Tibial nerve (tissue), 4 donors: Measurements from ENCODE around the gene YWHAQ. TPM values are rescaled to one million over a fixed set of nuclear protein-coding genes. Genes with fewer than 3 reads are reported as not detected.
A peak's percentile ranks its signal among the peaks of the same experiment; 100 is the strongest.

Experiments used
- DNase-seq, 2 donors: peaks; one replicate each; pipeline ENCODE4 v3.0.0-alpha.2; 2019; ENCODE audit warnings: low spot score in 2 of 2
- H3K27ac ChIP-seq, 4 donors: fragments of 200-600 bp; sonication (generic) in 3 of 4; one replicate each; pipeline ENCODE4 v1.5.1; 2017 to 2019; ENCODE audit warnings: mild to moderate bottlenecking in 1 of 4
- H3K27me3 ChIP-seq, 2 donors: fragments of 200-600 bp; sonication (generic) in 1 of 2; one replicate each; pipeline versions ENCODE4 v1.5.1 to v1.6.0; 2017 to 2019
- H3K36me3 ChIP-seq, 3 donors: fragments of 200-600 bp; sonication (generic); one replicate each; pipeline ENCODE4 v1.5.1; 2018 to 2019
- H3K4me1 ChIP-seq, 4 donors: fragments of 200-600 bp; sonication (generic) in 3 of 4; one replicate each; pipeline ENCODE4 v1.5.1; 2017 to 2019
- H3K4me3 ChIP-seq, 4 donors: fragments of 200-600 bp; sonication (generic) in 3 of 4; one replicate each; pipeline ENCODE4 v1.5.1; 2017 to 2019; ENCODE audit warnings: mild to moderate bottlenecking in 1 of 4, moderate library complexity in 1 of 4
- H3K9me3 ChIP-seq, 4 donors: fragments of 200-600 bp; sonication (generic) in 3 of 4; one replicate each; pipeline ENCODE4 v1.5.1; 2017 to 2019
- EP300 ChIP-seq, 2 donors: sonication (generic); formaldehyde crosslinking; IDR thresholded peaks; one replicate each; pipeline ENCODE4 v1.6.1; 2017; ENCODE audit warnings: antibody characterized with exemption in 2 of 2, mild to moderate bottlenecking in 1 of 2
- POLR2A ChIP-seq, 2 donors: fragments of 450-650 bp; IDR thresholded peaks; one replicate each; pipeline ENCODE4 v1.6.1; 2017; ENCODE audit warnings: antibody characterized with exemption in 2 of 2, mild to moderate bottlenecking in 2 of 2, moderate library complexity in 2 of 2
- WGBS, 2 donors: methylation state at CpG; one replicate each; pipeline ENCODE4 v1.1.5; 2018; 5-methylcytosine and 5-hydroxymethylcytosine counted together
- total RNA-seq, 4 donors: library from RNA; depleted of rRNA; stranded (reverse); fragments of >200 nt; gene quantifications; one replicate each; pipeline ENCODE4 v1.1.0, GENCODE V29; 2016
- TF ChIP-seq, protein P1 (sequence below), 5 experiments: fragments of 200-600 bp in 3 of 5; fragments of 450-650 bp in 2 of 5; sonication (generic) in 3 of 5; IDR thresholded peaks; one replicate each; pipeline ENCODE4 v1.5.1; 2016 to 2019; ENCODE audit warnings: antibody characterized with exemption in 5 of 5, mild to moderate bottlenecking in 3 of 5, moderate library complexity in 2 of 5

The YWHAQ gene
- 100 to 1,000 TPM; 166 to 213 (median 185) TPM for total RNA-seq

DNA sequence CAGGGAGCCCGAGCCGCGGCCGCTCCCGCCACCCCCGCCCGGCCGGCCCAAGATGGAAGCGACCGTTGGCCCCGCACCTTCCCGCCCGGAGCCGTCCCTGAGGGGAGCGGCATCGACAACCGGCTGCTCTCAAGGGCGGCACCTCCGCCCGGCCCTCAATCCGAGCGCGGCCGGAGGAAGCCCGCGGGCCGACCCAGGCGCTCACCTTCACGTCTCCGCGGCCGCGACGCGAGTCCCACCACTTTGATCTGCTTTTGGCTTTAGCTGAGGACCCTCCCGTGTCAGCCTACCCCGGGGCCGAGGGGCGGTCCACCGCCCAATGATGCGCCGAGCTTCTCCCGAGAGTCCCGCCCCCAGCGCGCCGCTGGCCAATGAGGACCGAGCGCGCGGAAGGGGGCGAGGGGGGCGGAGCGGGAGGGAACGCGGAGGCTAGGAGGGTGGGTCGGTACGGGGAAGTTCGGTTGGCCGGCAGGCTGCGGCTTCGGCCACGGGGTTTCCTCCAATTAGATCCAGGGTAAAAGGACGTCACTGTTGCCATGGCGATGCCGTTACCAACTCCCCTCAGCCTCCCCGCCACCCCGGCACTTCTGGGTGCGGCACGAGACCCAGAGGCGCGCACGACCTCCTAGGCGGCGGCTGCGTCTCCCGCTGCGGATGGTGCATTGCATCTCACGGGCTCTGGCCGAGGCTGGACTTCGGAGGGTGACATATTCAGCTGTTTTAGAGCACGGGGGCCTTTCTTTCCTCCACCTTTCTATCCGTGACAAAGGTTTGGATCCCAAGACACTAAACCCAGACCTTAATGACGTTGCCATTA lies at the start of gene YWHAQ:
YWHAQ (minus strand) TSS at position 262 of the 817 bp plus-strand sequence. CDS start 545 bp downstream, outside the sequence.
- H3K9me3 ChIP-seq = no peaks in the 10 kb centered on the region
- WGBS, 2 donors = 1 to 2% methylated on average over 33 to 61 of the region's 84 CpGs
- TF ChIP-seq, protein P1, sequence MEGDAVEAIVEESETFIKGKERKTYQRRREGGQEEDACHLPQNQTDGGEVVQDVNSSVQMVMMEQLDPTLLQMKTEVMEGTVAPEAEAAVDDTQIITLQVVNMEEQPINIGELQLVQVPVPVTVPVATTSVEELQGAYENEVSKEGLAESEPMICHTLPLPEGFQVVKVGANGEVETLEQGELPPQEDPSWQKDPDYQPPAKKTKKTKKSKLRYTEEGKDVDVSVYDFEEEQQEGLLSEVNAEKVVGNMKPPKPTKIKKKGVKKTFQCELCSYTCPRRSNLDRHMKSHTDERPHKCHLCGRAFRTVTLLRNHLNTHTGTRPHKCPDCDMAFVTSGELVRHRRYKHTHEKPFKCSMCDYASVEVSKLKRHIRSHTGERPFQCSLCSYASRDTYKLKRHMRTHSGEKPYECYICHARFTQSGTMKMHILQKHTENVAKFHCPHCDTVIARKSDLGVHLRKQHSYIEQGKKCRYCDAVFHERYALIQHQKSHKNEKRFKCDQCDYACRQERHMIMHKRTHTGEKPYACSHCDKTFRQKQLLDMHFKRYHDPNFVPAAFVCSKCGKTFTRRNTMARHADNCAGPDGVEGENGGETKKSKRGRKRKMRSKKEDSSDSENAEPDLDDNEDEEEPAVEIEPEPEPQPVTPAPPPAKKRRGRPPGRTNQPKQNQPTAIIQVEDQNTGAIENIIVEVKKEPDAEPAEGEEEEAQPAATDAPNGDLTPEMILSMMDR (IDR thresholded peaks at IDR 0.05) = peak in 2 of 5 experiments; percentile 40 to 45
- TF ChIP-seq POLR2A (IDR thresholded peaks at IDR 0.05) = peak; percentile 95
- TF ChIP-seq EP300 (IDR thresholded peaks at IDR 0.05) = peak; percentile 97 to 99

DNA sequence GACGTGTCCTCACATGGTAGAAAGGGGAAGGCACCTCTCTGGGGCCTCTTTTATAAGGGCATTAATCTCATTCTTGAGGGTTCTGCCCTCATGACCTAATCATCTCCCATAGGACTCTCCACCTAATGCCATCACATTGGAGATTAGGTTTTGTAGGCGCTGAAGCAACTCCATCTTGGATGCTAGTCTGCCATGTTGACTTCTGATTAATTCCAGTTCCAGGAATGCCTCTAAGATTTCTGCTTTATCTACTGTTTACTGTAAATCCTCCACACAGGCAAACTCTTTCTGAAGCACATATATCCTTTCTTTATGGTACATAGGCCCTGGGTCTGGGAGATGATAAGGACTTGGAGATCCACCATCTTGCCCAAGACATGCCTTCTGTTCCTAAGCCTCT lies 49.3 kb upstream of the YWHAQ start:
- Histone ChIP-seq H3K27me3 (no peaks in the 10 kb centered on the region), H3K4me3 (no peak overlapping the region), H3K9me3 (no peaks in the 10 kb centered on the region), H3K4me1 (peaks cover 0 to 15% (median 3%) of the 10 kb centered on the region in 4 donors), H3K27ac (no peak overlapping the region), H3K36me3 (no peaks in the 10 kb centered on the region)
- WGBS, 2 donors = 98 to 100% methylated on average over 2 of the region's 2 CpGs
- no peak for DNase-seq
- TF ChIP-seq EP300 (IDR thresholded peaks at IDR 0.05) (no peak), POLR2A (IDR thresholded peaks at IDR 0.05) (no peak)
- TF ChIP-seq, protein P1 (IDR thresholded peaks at IDR 0.05) = no peak

More for the DNA sequence above, at the start of gene YWHAQ:
- no peaks in the 10 kb centered on the region for H3K36me3 ChIP-seq
- peaks cover 0 to 55% (median 27%) of the 10 kb centered on the region in 4 donors for H3K4me1 ChIP-seq
- H3K27me3 ChIP-seq = no peaks in the 10 kb centered on the region
- H3K27ac ChIP-seq = peak within 1 kb of the TSS; percentile 89 to 99 (median 95)
- peak; percentile 97 to 99 for DNase-seq
- H3K4me3 ChIP-seq = peak within 1 kb of the TSS; percentile 73 to 89 (median 74)

DNA sequence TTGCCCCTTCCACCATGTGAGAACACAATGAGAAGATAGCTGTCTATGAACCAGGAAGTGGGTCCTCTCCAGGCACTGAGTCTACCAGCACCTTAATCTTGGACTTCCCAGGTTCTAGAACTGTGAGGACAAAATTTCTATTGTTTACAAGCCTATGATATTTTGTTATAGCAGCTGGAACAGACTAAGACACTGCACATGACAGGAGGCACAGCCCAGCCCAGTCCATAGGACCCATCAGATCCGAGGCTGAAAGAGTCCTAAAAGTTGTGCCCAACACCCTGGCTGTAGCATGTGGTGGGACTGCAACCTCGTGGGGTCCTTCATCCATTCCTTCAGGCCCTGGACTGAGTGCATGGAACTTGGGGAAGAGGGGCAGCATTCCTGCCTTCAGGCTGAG lies 48.4 kb upstream of the YWHAQ start:
- Histone ChIP-seq H3K4me1 (peaks cover 0 to 15% (median 3%) of the 10 kb centered on the region in 4 donors), H3K27me3 (no peaks in the 10 kb centered on the region), H3K4me3 (no peak overlapping the region), H3K27ac (no peak overlapping the region), H3K36me3 (no peaks in the 10 kb centered on the region), H3K9me3 (no peaks in the 10 kb centered on the region)
- TF ChIP-seq EP300 (IDR thresholded peaks at IDR 0.05) (no peak), POLR2A (IDR thresholded peaks at IDR 0.05) (no peak)
- TF ChIP-seq, protein P1 (IDR thresholded peaks at IDR 0.05) = no peak
- DNase-seq = no peak
- WGBS, 2 donors = 83 to 89% methylated on average over 2 of the region's 2 CpGs

DNA sequence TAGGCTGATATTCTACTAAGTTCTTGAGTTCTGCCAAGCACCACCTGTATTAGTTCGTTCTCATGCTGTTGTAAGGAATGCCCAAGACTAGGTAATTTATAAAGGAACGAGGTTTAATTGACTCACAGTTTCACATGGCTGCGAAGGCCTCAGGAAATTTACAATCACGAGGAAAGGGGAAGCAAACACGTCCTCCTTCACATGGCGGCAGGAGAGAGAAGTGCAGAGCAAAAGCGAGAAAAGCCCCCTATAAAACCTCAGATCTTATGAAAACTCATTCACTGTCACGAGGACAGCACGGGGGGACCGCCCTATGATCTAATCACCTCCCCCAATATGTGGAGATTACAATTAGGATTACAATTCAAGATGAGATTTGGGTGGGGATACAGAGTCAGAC lies 47.7 kb upstream of the YWHAQ start:
- H3K4me3 ChIP-seq = no peak overlapping the region
- H3K27me3 ChIP-seq = no peaks in the 10 kb centered on the region
- no peak overlapping the region for H3K27ac ChIP-seq
- H3K36me3 ChIP-seq = no peaks in the 10 kb centered on the region
- DNase-seq = no peak
- TF ChIP-seq, protein P1 (IDR thresholded peaks at IDR 0.05) = no peak
- TF ChIP-seq POLR2A (IDR thresholded peaks at IDR 0.05) (no peak), EP300 (IDR thresholded peaks at IDR 0.05) (no peak)
- H3K9me3 ChIP-seq = no peaks in the 10 kb centered on the region
- WGBS, 2 donors = 87 to 89% methylated on average over 10 of the region's 10 CpGs
- peaks cover 0 to 15% (median 3%) of the 10 kb centered on the region in 4 donors for H3K4me1 ChIP-seq
